ENCODE results near the gene ADAMTSL1. TPM values are rescaled to one million over a fixed set of nuclear protein-coding genes. Genes with fewer than 3 reads are reported as not detected.

ADAMTSL1 gene
- total and polyA plus RNA-seq, 2 experiments from 2014 or later, result 2.3 to 5.0 TPM

- H3K4me3 ChIP-seq, result no peak overlapping the region
- no peaks in the 10 kb centered on the region for H3K27me3 Mint-ChIP-seq (ENCODE audit: insufficient read depth, low read depth, poor library complexity)
- TF ChIP-seq ZNF331 (CRISPR knock-in tag; IDR thresholded peaks at IDR 0.05; ENCODE audit: low read depth) (no peak), ETS1 (IDR thresholded peaks at IDR 0.05) (no peak), ZNF462 (CRISPR knock-in tag; IDR thresholded peaks at IDR 0.05) (no peak), EZH2 (IDR thresholded peaks at IDR 0.05; ENCODE audit: low read depth, unreplicated experiment) (no peak), EZH2phosphoT487 (IDR thresholded peaks at IDR 0.05; ENCODE audit: unreplicated experiment) (no peak), STAT1 (IDR thresholded peaks at IDR 0.05; ENCODE audit: unreplicated experiment) (no peak), POLR2AphosphoS5 (IDR thresholded peaks at IDR 0.05; ENCODE audit: low read depth) (no peak), JUNB (IDR thresholded peaks at IDR 0.05; ENCODE audit: unreplicated experiment) (no peak), CTCF (conservative IDR thresholded peaks at IDR 0.05; ENCODE audit: low read depth in 2 of 2) (no peak), NANOG (IDR thresholded peaks at IDR 0.05; ENCODE audit: borderline replicate concordance) (no peak), CREB1 (CRISPR knock-in tag; IDR thresholded peaks at IDR 0.05; ENCODE audit: low read depth) (no peak), REST (IDR thresholded peaks at IDR 0.05; ENCODE audit: unreplicated experiment) (no peak), ZNF114 (CRISPR knock-in tag; IDR thresholded peaks at IDR 0.05) (no peak)
- no peaks in the 10 kb centered on the region for H3K36me3 ChIP-seq (ENCODE audit: insufficient read depth)
- no peaks in the 10 kb centered on the region for H3F3A ChIP-seq (replicated peaks; ENCODE audit: low read depth)
- no peak overlapping the region for H3K4me3 Mint-ChIP-seq
- no peak overlapping the region for H2AFZ ChIP-seq
- no peaks in the 10 kb centered on the region for H3K9me3 Mint-ChIP-seq
- no peaks in the 10 kb centered on the region for H3K36me3 Mint-ChIP-seq (ENCODE audit: low read depth)
- no peaks in the 10 kb centered on the region for H3K27me3 ChIP-seq (ENCODE audit: insufficient read depth)
- H3K79me2 ChIP-seq (replicated peaks; ENCODE audit: insufficient read depth), result no peaks in the 10 kb centered on the region
- no peak overlapping the region for H3K27ac ChIP-seq (ENCODE audit: low read depth)
- H3K4me1 Mint-ChIP-seq, result no peaks in the 10 kb centered on the region
- H4K20me1 ChIP-seq (replicated peaks; ENCODE audit: insufficient read depth), result no peaks in the 10 kb centered on the region
- no peaks in the 10 kb centered on the region for H3K4me1 ChIP-seq (ENCODE audit: insufficient read depth)
- DNase-seq (ENCODE audit: low spot score) (no peak), ATAC-seq (no peak)
- no peak overlapping the region for H3K4me2 ChIP-seq
- H3K9me2 ChIP-seq (ENCODE audit: insufficient read depth), result no peaks in the 10 kb centered on the region
- H3K27ac Mint-ChIP-seq, result no peak overlapping the region
These were observed 246.7 kb downstream of the ADAMTSL1 start for GRCh38 chr9:18720691-18721090.
